Measurements from ENCODE around the gene PNLIPRP3.

The PNLIPRP3 gene

GRCh38 chr10:116510565-116510964 lies 82.9 kb downstream of the PNLIPRP3 start:
- DNase-seq (ENCODE audit: low read depth, low spot score): no peak

GRCh38 chr10:116511365-116511764 lies 83.7 kb downstream of the PNLIPRP3 start:
- no peak for DNase-seq (ENCODE audit: low read depth, low spot score)

- no peak for DNase-seq (ENCODE audit: low read depth, low spot score)
Observed at GRCh38 chr10:116521424-116522290, 94.0 kb downstream of the PNLIPRP3 start.

- no peak for DNase-seq (ENCODE audit: low read depth, low spot score)
Observed at GRCh38 chr10:116522803-116523381, 95.2 kb downstream of the PNLIPRP3 start.

- no peak for DNase-seq (ENCODE audit: low read depth, low spot score)
Observed at GRCh38 chr10:116524736-116525135, 97.1 kb downstream of the PNLIPRP3 start.

- no peak for DNase-seq (ENCODE audit: low read depth, low spot score)
Observed at GRCh38 chr10:116526219-116526618, 98.6 kb downstream of the PNLIPRP3 start.

All from brain pericyte (primary cell).